ENCODE data around the gene TMEM86B. TPM values are rescaled to one million over a fixed set of nuclear protein-coding genes. Genes with fewer than 3 reads are reported as not detected.

TMEM86B gene
- total and polyA plus RNA-seq, 8 donors = 1.0 to 27.3 (median 1.6) TPM

- FAIRE-seq = no peak
- DNase-seq = no peak
- no peaks in the 10 kb centered on the region for H3K27me3 ChIP-seq
- H3K4me1 ChIP-seq = peaks cover 4% of the 10 kb centered on the region in 3 donors
- no peak overlapping the region for H3K4me3 ChIP-seq
- no peaks in the 10 kb centered on the region for H3K9me3 ChIP-seq
- no peak for TF ChIP-seq CTCF (IDR thresholded peaks at IDR 0.05)
- intact Hi-C loops (cut with DNase I) = no loop called here
- ATAC-seq = no peak
- WGBS, 2 donors = 91 to 95% methylated on average over 36 of the region's 36 CpGs
- peaks cover 0 to 11% (median 0%) of the 10 kb centered on the region in 3 donors for H3K36me3 ChIP-seq
- no peak overlapping the region for H3K27ac ChIP-seq
These were observed 45.6 kb upstream of the TMEM86B start for GRCh38 chr19:55273978-55274707.

GRCh38 chr19:55272142-55272541 is 43.6 kb upstream of the TMEM86B start:
- intact Hi-C loops (cut with DNase I) = no loop called here
- FAIRE-seq = no peak
- peaks cover 0 to 6% (median 0%) of the 10 kb centered on the region in 3 donors for H3K36me3 ChIP-seq

GRCh38 chr19:55270172-55270942 is 41.8 kb upstream of the TMEM86B start:
- ATAC-seq = no peak
- intact Hi-C loops (cut with DNase I) = no loop called here
- H3K27me3 ChIP-seq = no peaks in the 10 kb centered on the region
- H3K4me3 ChIP-seq = no peak overlapping the region
- no peak overlapping the region for H3K27ac ChIP-seq
- H3K36me3 ChIP-seq = no peaks in the 10 kb centered on the region
- H3K9me3 ChIP-seq = no peaks in the 10 kb centered on the region
- no peak for FAIRE-seq
- 91% methylated on average over 25 of the region's 25 CpGs for WGBS, 2 donors
- no peak for TF ChIP-seq CTCF (IDR thresholded peaks at IDR 0.05)
- DNase-seq = no peak
- no peaks in the 10 kb centered on the region for H3K4me1 ChIP-seq

More at GRCh38 chr19:55272142-55272541, 43.6 kb upstream of the TMEM86B start:
- TF ChIP-seq CTCF (IDR thresholded peaks at IDR 0.05) = no peak
- DNase-seq (no peak), ATAC-seq (no peak)
- Histone ChIP-seq H3K27me3 (no peaks in the 10 kb centered on the region), H3K9me3 (no peaks in the 10 kb centered on the region), H3K4me3 (no peak overlapping the region), H3K4me1 (no peaks in the 10 kb centered on the region), H3K27ac (no peak overlapping the region)
- WGBS, 2 donors = 93 to 95% methylated on average over 18 of the region's 18 CpGs

GRCh38 chr19:55269299-55269698 is 40.7 kb upstream of the TMEM86B start:
- WGBS, 2 donors = 85 to 91% methylated on average over 8 of the region's 8 CpGs
- H3K4me1 ChIP-seq = no peaks in the 10 kb centered on the region
- no peak overlapping the region for H3K4me3 ChIP-seq
- intact Hi-C loops (cut with DNase I) = no loop called here
- H3K9me3 ChIP-seq = no peaks in the 10 kb centered on the region
- ATAC-seq = no peak
- no peak overlapping the region for H3K27ac ChIP-seq
- no peaks in the 10 kb centered on the region for H3K27me3 ChIP-seq
- H3K36me3 ChIP-seq = no peaks in the 10 kb centered on the region
- DNase-seq = no peak
- TF ChIP-seq CTCF (IDR thresholded peaks at IDR 0.05) = no peak
- FAIRE-seq = no peak

GRCh38 chr19:55266840-55267239 is 38.3 kb upstream of the TMEM86B start:
- no peaks in the 10 kb centered on the region for H3K4me1 ChIP-seq
- ATAC-seq (no peak), FAIRE-seq (no peak), DNase-seq (no peak)
- no peaks in the 10 kb centered on the region for H3K36me3 ChIP-seq
- H3K9me3 ChIP-seq = no peaks in the 10 kb centered on the region
- no peak for TF ChIP-seq CTCF (IDR thresholded peaks at IDR 0.05)
- H3K27ac ChIP-seq = no peak overlapping the region
- WGBS, 2 donors = 97 to 99% methylated on average over 4 of the region's 4 CpGs
- no peaks in the 10 kb centered on the region for H3K27me3 ChIP-seq
- no peak overlapping the region for H3K4me3 ChIP-seq
- intact Hi-C loops (cut with DNase I) = no loop called here
